ENCODE data around the gene NSD1. TPM values are rescaled to one million over a fixed set of nuclear protein-coding genes. Genes with fewer than 3 reads are reported as not detected.

NSD1 gene
- total RNA-seq, 1 donor from 2014 or later = 32.4 TPM

- no peak overlapping the region for H3K4me3 ChIP-seq (ENCODE audit: low read depth, low read length)
- DNase-seq (ENCODE audit: low read depth) = no peak
- H3K27me3 ChIP-seq (ENCODE audit: control insufficient read depth, insufficient read depth, low read length) = no peaks in the 10 kb centered on the region
- no peak for TF ChIP-seq CTCF (IDR thresholded peaks at IDR 0.05; ENCODE audit: insufficient read depth, low read length, severe bottlenecking)
- FAIRE-seq = no peak
- H3K36me3 ChIP-seq (ENCODE audit: control insufficient read depth, insufficient read depth, low read length) = peaks cover 10% of the 10 kb centered on the region
Measured at GRCh38 chr5:177344891-177345290, 211.3 kb downstream of the NSD1 start.

- Histone ChIP-seq H3K27me3 (ENCODE audit: control insufficient read depth, insufficient read depth, low read length) (no peaks in the 10 kb centered on the region), H3K4me3 (ENCODE audit: low read depth, low read length) (no peak overlapping the region), H3K36me3 (ENCODE audit: control insufficient read depth, insufficient read depth, low read length) (peaks cover 10% of the 10 kb centered on the region)
- DNase-seq (ENCODE audit: low read depth) (no peak), FAIRE-seq (no peak)
- TF ChIP-seq CTCF (IDR thresholded peaks at IDR 0.05; ENCODE audit: insufficient read depth, low read length, severe bottlenecking) = no peak
Measured at GRCh38 chr5:177346820-177347219, 213.2 kb downstream of the NSD1 start.

- H3K4me3 ChIP-seq (ENCODE audit: low read depth, low read length) = no peak overlapping the region
- DNase-seq (ENCODE audit: low read depth) = no peak
- no peak for FAIRE-seq
- H3K36me3 ChIP-seq (ENCODE audit: control insufficient read depth, insufficient read depth, low read length) = peaks cover 8% of the 10 kb centered on the region
- no peaks in the 10 kb centered on the region for H3K27me3 ChIP-seq (ENCODE audit: control insufficient read depth, insufficient read depth, low read length)
- no peak for TF ChIP-seq CTCF (IDR thresholded peaks at IDR 0.05; ENCODE audit: insufficient read depth, low read length, severe bottlenecking)
Measured at GRCh38 chr5:177347699-177348098, 214.1 kb downstream of the NSD1 start.

- FAIRE-seq = no peak
- TF ChIP-seq CTCF (IDR thresholded peaks at IDR 0.05; ENCODE audit: insufficient read depth, low read length, severe bottlenecking) = no peak
- no peak for DNase-seq (ENCODE audit: low read depth)
- Histone ChIP-seq H3K36me3 (ENCODE audit: control insufficient read depth, insufficient read depth, low read length) (peaks cover 8% of the 10 kb centered on the region), H3K27me3 (ENCODE audit: control insufficient read depth, insufficient read depth, low read length) (no peaks in the 10 kb centered on the region), H3K4me3 (ENCODE audit: low read depth, low read length) (no peak overlapping the region)
Measured at GRCh38 chr5:177349362-177349647, 215.7 kb downstream of the NSD1 start.

- TF ChIP-seq CTCF (IDR thresholded peaks at IDR 0.05; ENCODE audit: insufficient read depth, low read length, severe bottlenecking) = no peak
- H3K36me3 ChIP-seq (ENCODE audit: control insufficient read depth, insufficient read depth, low read length) = peaks cover 8% of the 10 kb centered on the region
- no peak for DNase-seq (ENCODE audit: low read depth)
- H3K4me3 ChIP-seq (ENCODE audit: low read depth, low read length) = no peak overlapping the region
- no peak for FAIRE-seq
- H3K27me3 ChIP-seq (ENCODE audit: control insufficient read depth, insufficient read depth, low read length) = no peaks in the 10 kb centered on the region
Measured at GRCh38 chr5:177349762-177350161, 216.2 kb downstream of the NSD1 start.

Other genes starting within 250 kb of the NSD1 start
- gene HK3, start 234.4 kb upstream of the NSD1 start, total RNA-seq = under 0.01 TPM in 1 of 2 replicates, not detected in the other
- gene UIMC1, start 127.0 kb upstream of the NSD1 start, total RNA-seq = 22.0 and 24.5 TPM in 2 replicates
- 7.1 and 9.1 TPM in 2 replicates for gene ZNF346, start 111.1 kb upstream of the NSD1 start, total RNA-seq
- gene FGFR4, start 46.9 kb upstream of the NSD1 start, total RNA-seq = 0.79 and 1.5 TPM in 2 replicates
- gene RAB24, start 169.9 kb downstream of the NSD1 start, total RNA-seq = 16.6 and 26.1 TPM in 2 replicates
- 139 and 161 TPM in 2 replicates for gene PRELID1, start 170.0 kb downstream of the NSD1 start, total RNA-seq
- gene MXD3, start 178.1 kb downstream of the NSD1 start, total RNA-seq = 0.53 and 1.5 TPM in 2 replicates
- 362 and 444 TPM in 2 replicates for gene LMAN2, start 217.9 kb downstream of the NSD1 start, total RNA-seq
- gene RGS14, start 224.2 kb downstream of the NSD1 start, total RNA-seq = 6.8 and 8.4 TPM in 2 replicates